ENCODE results near the gene TYR. TPM values are rescaled to one million over a fixed set of nuclear protein-coding genes. Genes with fewer than 3 reads are reported as not detected.
A peak's percentile ranks its signal among the peaks of the same experiment; 100 is the strongest.
"Not testable (repeated sequence)": the region's sequence is repeated elsewhere in the genome, so short reads cannot be mapped to it uniquely, and the experiment has no call there.

The TYR gene
- total and polyA plus RNA-seq, 8 donors: not detected

DNA sequence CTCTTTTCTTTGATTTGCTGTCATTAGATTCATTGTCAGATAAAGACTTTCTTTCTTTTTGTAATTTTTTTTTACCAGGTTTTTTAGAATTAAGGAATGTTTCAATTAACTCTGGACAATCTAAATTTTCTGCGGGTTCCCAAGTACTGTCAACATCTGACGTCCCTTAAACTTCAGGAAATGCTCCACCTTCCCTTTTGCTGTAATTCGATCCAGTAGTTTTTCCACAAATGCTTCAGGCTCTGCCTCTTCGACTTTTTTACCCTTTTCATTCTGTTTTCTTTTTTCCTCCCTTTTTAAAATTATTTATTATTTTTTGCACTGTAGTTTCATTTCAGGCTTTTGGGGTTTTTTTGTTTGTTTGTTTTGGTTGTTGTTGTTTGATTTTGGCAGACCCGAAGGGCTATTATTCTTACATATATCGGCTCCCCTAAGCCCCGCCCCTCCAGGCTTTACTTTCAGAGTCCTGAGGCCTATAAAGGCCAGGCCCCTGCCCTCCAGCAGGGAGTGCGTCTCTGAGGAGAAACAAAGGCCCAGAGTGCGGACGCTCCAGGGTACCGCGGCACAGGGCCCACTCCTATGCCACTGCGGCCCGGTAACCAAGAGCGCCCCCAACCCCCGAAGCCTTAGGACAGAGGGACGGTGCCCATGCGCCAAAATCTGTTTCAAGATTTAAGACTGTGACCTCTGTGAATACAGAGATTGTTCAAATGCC is 116.4 kb downstream of the TYR start:
- no peaks in the 10 kb centered on the region for H3K9me3 ChIP-seq
- H3K4me1 ChIP-seq: no peaks in the 10 kb centered on the region
- peak; percentile 1 to 31 (median 20) for DNase-seq
- H3K27ac ChIP-seq: no peak overlapping the region
- TF ChIP-seq, protein P1, sequence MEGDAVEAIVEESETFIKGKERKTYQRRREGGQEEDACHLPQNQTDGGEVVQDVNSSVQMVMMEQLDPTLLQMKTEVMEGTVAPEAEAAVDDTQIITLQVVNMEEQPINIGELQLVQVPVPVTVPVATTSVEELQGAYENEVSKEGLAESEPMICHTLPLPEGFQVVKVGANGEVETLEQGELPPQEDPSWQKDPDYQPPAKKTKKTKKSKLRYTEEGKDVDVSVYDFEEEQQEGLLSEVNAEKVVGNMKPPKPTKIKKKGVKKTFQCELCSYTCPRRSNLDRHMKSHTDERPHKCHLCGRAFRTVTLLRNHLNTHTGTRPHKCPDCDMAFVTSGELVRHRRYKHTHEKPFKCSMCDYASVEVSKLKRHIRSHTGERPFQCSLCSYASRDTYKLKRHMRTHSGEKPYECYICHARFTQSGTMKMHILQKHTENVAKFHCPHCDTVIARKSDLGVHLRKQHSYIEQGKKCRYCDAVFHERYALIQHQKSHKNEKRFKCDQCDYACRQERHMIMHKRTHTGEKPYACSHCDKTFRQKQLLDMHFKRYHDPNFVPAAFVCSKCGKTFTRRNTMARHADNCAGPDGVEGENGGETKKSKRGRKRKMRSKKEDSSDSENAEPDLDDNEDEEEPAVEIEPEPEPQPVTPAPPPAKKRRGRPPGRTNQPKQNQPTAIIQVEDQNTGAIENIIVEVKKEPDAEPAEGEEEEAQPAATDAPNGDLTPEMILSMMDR (IDR thresholded peaks at IDR 0.05): no peak
- H3K36me3 ChIP-seq: no peaks in the 10 kb centered on the region
- peak; percentile 33 for ATAC-seq
- H3K27me3 ChIP-seq: no peaks in the 10 kb centered on the region
- peak overlapping the region in 1 of 2 donors; percentile 11 for H3K4me3 ChIP-seq
- intact Hi-C loops (cut with DNase I): no loop called here

DNA sequence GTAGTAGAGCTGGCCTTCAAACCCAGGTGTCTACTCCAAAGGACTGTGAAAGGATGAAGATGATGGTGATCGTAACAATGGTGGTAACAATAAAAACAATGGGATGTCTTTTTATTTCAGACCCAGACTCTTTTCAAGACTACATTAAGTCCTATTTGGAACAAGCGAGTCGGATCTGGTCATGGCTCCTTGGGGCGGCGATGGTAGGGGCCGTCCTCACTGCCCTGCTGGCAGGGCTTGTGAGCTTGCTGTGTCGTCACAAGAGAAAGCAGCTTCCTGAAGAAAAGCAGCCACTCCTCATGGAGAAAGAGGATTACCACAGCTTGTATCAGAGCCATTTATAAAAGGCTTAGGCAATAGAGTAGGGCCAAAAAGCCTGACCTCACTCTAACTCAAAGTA is 117.3 kb downstream of the TYR start:
- H3K36me3 ChIP-seq; H3K27me3 ChIP-seq; H3K4me3 ChIP-seq; intact Hi-C loops (cut with DNase I); H3K27ac ChIP-seq; H3K9me3 ChIP-seq; H3K4me1 ChIP-seq; ATAC-seq: not testable (repeated sequence)
- DNase-seq: peak in 1 of 4 donors; percentile 19

DNA sequence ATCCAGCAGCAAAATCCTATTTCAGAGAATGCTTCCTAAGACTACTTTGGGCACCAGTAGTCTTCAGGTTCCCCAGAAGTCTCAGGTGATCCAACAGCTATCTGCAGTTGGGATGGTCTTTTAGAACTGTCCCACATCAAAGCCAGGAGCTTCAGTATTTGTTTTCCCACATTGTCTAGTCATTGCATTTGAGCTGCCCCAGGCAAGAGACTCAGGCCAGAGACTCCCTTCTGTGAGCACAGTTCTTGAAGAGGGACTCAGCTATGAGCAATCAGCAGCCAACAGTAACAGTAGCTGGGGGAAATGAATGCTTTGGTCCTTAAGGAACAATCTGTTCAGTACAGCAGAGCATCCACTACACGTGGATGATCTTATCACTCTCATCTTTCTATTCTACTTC is 125.4 kb downstream of the TYR start:
- H3K27ac ChIP-seq; H3K4me1 ChIP-seq; ATAC-seq; intact Hi-C loops (cut with DNase I); H3K9me3 ChIP-seq; DNase-seq; H3K36me3 ChIP-seq; H3K27me3 ChIP-seq; H3K4me3 ChIP-seq: not testable (repeated sequence)

DNA sequence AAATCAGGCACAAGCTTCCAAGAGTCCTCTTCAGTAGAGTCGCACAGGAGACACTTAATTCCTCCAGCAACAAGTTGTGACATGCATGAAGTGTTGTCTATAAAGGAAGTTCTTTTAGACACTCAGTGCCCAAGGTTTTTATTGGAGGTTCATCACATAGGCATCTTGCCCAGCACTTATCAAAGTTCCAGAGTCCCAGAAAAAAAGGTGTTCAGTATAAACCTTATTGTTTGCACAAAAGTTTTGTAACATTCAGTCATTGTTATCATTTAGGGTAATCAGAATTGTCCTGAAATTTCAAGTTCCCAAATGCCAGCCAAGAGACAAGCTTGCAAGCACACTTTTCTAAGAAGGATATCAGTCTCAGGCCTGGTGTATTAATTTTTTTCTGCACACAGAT is 130.6 kb downstream of the TYR start:
- ATAC-seq; H3K4me1 ChIP-seq; H3K36me3 ChIP-seq; H3K9me3 ChIP-seq; H3K27ac ChIP-seq; H3K4me3 ChIP-seq; DNase-seq; H3K27me3 ChIP-seq; intact Hi-C loops (cut with DNase I): not testable (repeated sequence)

DNA sequence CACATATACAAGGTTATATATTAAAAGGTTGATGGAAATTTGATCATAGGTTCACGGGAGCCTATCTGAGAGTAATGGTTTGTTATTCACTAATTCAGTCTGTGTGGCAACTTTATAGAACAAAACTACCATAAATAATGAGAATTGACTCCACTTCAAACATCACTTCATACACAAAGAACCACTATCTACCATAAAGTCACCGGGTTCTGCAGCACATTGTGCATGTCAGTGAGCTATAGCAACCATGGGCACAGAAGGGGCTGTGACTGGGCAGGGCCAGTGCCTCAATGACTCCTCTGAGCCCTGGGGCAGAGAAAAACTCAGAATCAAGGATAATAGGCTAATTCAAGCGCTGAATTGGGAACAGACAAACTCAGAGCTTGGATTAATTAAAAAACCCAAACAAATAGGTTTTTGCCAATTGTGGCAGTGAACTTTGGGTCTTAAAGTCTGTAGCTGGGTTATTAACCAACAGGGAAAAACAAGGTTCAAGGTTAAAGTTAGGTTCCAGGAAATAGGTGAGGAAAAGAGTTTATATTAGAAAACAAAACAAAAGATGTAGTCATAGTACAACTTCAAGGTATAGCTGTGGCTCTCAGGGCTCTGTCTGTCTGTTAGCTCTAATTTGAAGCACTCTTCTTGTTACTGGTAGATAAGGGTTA is 131.8 kb downstream of the TYR start:
- H3K4me1 ChIP-seq; H3K27me3 ChIP-seq; intact Hi-C loops (cut with DNase I); DNase-seq; H3K36me3 ChIP-seq; ATAC-seq; H3K4me3 ChIP-seq; H3K9me3 ChIP-seq; H3K27ac ChIP-seq: not testable (repeated sequence)

DNA sequence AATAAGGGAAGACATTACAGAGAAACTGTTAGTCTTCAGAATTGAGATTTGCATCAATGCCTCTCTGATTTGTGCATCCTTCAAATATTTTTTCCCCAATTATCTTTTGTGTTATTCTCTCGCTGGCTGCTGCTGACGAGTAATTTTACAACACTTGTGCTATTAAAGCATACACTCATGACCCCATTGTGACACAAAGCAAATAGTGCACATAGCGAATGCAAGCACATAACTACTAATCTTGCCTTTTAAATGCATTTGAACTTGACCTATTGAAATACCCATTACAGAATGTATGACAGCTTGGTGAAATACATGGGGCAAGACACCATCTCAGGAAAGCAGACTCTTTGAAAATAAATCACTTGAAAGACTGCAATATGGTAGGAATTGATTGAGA is 132.9 kb downstream of the TYR start:
- peak; percentile 50 for ATAC-seq

DNA sequence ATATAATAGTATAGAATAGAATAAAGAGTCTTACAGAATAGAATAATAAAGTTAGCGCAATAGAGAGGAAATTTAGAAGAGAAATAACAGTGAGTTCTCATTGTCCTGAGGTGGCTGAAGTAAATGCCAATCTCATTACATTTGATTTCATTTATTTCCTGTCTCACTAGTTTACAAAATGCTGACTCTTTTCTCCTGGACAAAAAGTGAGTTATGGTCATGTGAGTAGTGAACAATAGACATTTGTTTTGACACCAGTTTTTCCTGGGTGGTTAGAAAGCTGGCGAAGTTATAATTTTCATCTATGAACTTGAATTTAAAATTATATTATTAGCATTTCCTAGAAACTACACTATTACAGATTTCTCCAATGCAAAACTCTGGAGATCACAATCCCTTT is 143.7 kb downstream of the TYR start:
- H3K36me3 ChIP-seq: no peaks in the 10 kb centered on the region
- ATAC-seq: no peak
- intact Hi-C loops (cut with DNase I): no loop called here
- TF ChIP-seq, protein P1 (IDR thresholded peaks at IDR 0.05): no peak
- H3K27me3 ChIP-seq: no peaks in the 10 kb centered on the region
- H3K4me1 ChIP-seq: no peaks in the 10 kb centered on the region
- H3K27ac ChIP-seq: no peak overlapping the region
- no peaks in the 10 kb centered on the region for H3K9me3 ChIP-seq
- H3K4me3 ChIP-seq: no peak overlapping the region
- DNase-seq: no peak

More for the DNA sequence above, 132.9 kb downstream of the TYR start:
- H3K27me3 ChIP-seq; H3K36me3 ChIP-seq; H3K4me1 ChIP-seq; intact Hi-C loops (cut with DNase I); H3K27ac ChIP-seq; DNase-seq; H3K9me3 ChIP-seq; H3K4me3 ChIP-seq: not testable (repeated sequence)

DNA sequence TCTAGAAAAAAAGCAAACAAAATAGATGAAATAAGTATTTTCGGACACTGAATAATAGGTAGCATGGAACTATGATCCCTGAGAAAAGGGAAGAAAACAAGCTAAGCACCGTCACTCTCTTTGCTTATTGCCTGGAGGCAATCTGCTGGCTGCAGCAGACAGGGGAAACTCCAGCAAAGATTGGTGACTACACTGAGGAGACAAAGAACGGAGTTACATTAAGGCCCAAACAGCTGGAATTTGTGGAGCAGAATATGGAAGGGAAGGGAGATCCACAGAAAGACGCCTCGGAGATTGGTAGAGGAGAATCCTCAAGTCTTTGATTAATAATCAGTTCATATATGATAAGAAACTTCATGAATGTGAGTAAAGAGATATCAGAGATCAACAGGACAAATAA is 150.2 kb downstream of the TYR start:
- TF ChIP-seq, protein P1 (IDR thresholded peaks at IDR 0.05): no peak
- no peak for ATAC-seq
- intact Hi-C loops (cut with DNase I): no loop called here
- no peak overlapping the region for H3K4me3 ChIP-seq
- no peak for DNase-seq
- H3K4me1 ChIP-seq: no peaks in the 10 kb centered on the region
- H3K27ac ChIP-seq: no peak overlapping the region
- no peaks in the 10 kb centered on the region for H3K27me3 ChIP-seq
- no peaks in the 10 kb centered on the region for H3K36me3 ChIP-seq
- no peaks in the 10 kb centered on the region for H3K9me3 ChIP-seq

DNA sequence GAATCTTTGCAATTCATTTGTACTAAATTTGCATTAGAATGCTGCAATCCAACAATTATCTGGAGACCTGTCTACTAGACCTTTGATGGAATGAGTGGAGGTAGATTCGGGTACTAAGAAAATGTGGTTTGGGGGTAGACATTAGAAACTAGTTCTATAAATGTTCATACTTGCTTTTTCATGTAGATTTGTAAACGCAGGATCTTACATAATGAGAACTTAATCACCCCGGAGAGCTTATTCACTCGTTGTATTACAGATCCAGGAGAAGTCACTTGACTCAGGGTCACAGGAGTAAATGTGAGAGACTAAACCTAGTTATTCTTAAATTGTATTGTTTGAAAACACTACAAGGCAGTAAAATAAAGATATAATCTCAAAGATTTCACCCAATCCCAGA is 154.3 kb downstream of the TYR start:
- ATAC-seq; intact Hi-C loops (cut with DNase I); DNase-seq; H3K36me3 ChIP-seq; H3K27me3 ChIP-seq; H3K4me3 ChIP-seq; H3K4me1 ChIP-seq; H3K9me3 ChIP-seq; H3K27ac ChIP-seq: not testable (repeated sequence)
